Measurements from ENCODE around the gene ZDHHC12.

The ZDHHC12 gene

DNA sequence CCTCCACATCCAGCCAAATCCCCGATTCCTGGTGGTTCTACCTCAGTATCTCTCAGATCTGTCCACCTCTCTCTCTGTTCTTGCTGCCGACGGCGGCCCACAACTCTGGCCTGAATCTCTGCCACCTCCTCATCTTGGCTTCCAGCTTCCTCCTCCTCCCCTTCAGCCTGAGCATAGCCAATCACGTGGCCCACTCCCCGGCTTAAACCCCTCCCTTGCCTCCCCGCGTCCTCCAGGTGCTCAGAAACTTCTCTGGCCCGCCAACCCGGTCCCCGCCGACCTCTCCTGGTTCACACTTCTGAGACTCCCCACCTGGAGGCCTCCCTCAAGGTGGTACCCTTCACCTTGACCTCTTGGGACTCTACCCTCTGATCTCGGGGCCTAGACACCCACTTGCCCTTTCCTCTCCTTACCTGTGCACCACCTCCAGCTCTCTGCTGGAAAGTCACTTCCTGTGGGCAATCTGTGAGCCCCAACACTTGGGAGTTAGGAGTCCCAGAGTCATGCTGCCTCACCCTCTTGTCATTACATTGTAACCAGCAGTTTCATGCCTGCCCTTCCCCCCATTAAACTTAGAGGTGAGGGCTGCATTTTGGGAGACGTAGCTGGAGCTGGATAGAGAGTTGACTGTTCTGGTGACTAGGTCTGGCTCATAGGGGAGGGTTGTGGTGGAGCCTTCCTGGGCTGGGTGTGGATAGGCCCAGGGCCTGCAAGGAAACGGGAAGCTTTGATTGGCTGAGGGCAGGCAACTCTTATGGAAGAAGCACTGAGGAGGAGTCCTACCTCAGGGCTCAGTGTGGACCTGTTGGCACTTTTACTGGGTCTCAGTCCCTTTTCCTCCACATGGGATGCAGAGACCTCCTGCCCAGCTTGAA is 39.4 kb downstream of the ZDHHC12 start:
- H3K4me3 Mint-ChIP-seq = peak overlapping the region; percentile 95
- no peaks in the 10 kb centered on the region for H3K9me3 Mint-ChIP-seq
- DNase-seq = peak; percentile 58 to 65 (median 58)
- ATAC-seq (replicated peaks) = peak; percentile 48
- peak overlapping the region; percentile 98 for H3K27ac Mint-ChIP-seq
- H3K27me3 Mint-ChIP-seq = no peaks in the 10 kb centered on the region
- peaks cover 36 to 49% of the 10 kb centered on the region in 2 donors for H3K4me1 Mint-ChIP-seq (ENCODE audit: low read depth in 2 of 2)
- H3K36me3 Mint-ChIP-seq (ENCODE audit: insufficient read depth) = peaks cover 23% of the 10 kb centered on the region

DNA sequence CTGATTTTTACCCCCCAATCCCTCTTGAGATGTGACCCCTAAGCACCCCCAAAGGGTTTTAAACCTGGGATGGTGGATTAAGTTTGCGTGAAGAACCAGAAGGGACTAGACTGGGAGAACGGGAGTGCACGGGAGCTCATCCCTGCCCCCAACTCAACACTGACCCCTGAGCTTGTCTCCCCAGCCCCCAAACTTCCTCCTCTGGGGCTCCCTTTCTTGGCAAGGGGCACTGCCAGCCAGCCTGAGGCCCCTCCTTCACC is 39.9 kb downstream of the ZDHHC12 start:
- Mint-ChIP-seq H3K27ac (peak overlapping the region; percentile 98), H3K9me3 (no peaks in the 10 kb centered on the region), H3K4me1 (ENCODE audit: low read depth in 2 of 2) (peaks cover 36 to 49% of the 10 kb centered on the region in 2 donors), H3K4me3 (peak overlapping the region; percentile 95), H3K36me3 (ENCODE audit: insufficient read depth) (peaks cover 23% of the 10 kb centered on the region), H3K27me3 (no peaks in the 10 kb centered on the region)
- ATAC-seq (replicated peaks) (no peak), DNase-seq (no peak)

DNA sequence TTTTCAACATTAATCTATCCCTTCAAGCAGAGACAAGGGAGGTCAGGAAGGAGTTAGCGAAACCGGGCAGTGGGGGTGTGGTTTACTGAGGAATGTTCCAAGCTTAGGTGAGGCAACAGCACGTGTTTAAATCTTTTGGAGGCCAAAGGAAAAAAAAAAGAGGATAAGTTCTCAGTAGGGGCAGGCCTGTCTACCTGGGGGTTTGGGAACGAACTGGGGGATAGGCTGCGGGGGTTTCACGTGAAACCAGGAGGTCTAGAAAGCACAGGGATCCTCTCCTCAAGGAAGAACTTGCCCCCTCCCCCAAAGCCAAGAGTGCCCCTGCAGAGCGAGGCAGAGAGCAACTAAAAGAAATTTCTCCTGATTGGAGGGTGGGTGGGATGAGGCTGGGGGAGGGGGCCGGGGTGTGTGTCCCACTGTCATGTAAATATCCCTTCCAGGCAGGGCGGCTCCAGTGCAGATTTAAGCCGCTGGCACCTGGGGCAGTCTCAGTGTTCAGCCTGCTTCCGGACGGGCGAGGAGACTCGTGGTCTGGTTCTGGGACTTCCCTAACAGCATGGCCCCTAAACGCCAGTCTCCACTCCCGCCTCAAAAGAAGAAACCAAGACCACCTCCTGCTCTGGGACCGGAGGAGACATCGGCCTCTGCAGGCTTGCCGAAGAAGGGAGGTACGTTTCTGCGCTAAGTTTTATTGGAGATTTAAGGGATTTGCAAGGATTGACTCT is 40.4 kb downstream of the ZDHHC12 start:
- peak; percentile 44 for ATAC-seq (replicated peaks)
- peak overlapping the region; percentile 95 for H3K4me3 Mint-ChIP-seq
- DNase-seq = peak; percentile 13 to 29 (median 13)
- no peaks in the 10 kb centered on the region for H3K9me3 Mint-ChIP-seq
- peaks cover 36 to 48% of the 10 kb centered on the region in 2 donors for H3K4me1 Mint-ChIP-seq (ENCODE audit: low read depth in 2 of 2)
- no peaks in the 10 kb centered on the region for H3K27me3 Mint-ChIP-seq
- H3K27ac Mint-ChIP-seq = peak overlapping the region; percentile 98
- peaks cover 22% of the 10 kb centered on the region for H3K36me3 Mint-ChIP-seq (ENCODE audit: insufficient read depth)

DNA sequence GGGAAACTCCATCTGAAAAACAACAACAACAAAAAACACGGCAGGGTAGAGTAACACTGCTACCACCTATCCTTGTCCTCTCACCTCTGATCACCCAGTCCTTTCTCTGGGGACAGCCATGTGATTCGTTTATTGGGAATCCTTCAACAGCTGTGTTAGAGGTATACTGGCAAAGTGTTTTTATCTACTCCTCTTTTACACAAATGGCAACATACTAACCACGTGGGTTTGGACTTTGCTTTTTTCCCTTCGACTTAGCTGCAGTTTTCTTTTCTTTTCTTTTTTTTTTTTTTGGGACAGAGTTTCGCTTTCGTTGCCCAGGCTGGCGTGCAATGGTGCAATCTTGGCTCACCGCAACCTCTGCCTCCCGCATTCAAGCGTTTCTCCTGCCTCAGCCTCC is 46.1 kb downstream of the ZDHHC12 start:
- Mint-ChIP-seq H3K4me3 (no peak overlapping the region), H3K4me1 (ENCODE audit: low read depth in 2 of 2) (peaks cover 0 to 5% of the 10 kb centered on the region in 2 donors), H3K9me3 (no peaks in the 10 kb centered on the region), H3K27ac (no peak overlapping the region), H3K36me3 (ENCODE audit: insufficient read depth) (peaks cover 7% of the 10 kb centered on the region), H3K27me3 (no peaks in the 10 kb centered on the region)
- no peak for DNase-seq
- no peak for ATAC-seq (replicated peaks)

GRCh38 chr9:128675382-128675781 is 48.5 kb downstream of the ZDHHC12 start:
- no peaks in the 10 kb centered on the region for H3K27me3 Mint-ChIP-seq
- H3K27ac Mint-ChIP-seq = no peak overlapping the region
- no peak overlapping the region for H3K4me3 Mint-ChIP-seq
- H3K4me1 Mint-ChIP-seq (ENCODE audit: low read depth in 2 of 2) = no peaks in the 10 kb centered on the region
- ATAC-seq (replicated peaks) (no peak), DNase-seq (no peak)
- H3K9me3 Mint-ChIP-seq = no peaks in the 10 kb centered on the region
- peaks cover 9% of the 10 kb centered on the region for H3K36me3 Mint-ChIP-seq (ENCODE audit: insufficient read depth)

Data from effector memory CD8-positive, alpha-beta T cell (primary cell).